Stimulated activated naive CD8-positive, alpha-beta T cell treated with anti-CD3 and anti-CD28 coated beads, Interleukin-15, Interleukin-2, amounts not matched to agents 100 U/mL and 50 U/mL, for 24 hours (primary cell): ENCODE results near the gene UBE2E3.

Source experiments
- ATAC-seq: fragments of 150-1000 bp; cut with Tn5 transposase; one replicate; pipeline ENCODE4 v1.10.0; 2021
- DNase-seq: peaks from one replicate; pipeline ENCODE4 v3.0.0; 2021

The UBE2E3 gene

DNA sequence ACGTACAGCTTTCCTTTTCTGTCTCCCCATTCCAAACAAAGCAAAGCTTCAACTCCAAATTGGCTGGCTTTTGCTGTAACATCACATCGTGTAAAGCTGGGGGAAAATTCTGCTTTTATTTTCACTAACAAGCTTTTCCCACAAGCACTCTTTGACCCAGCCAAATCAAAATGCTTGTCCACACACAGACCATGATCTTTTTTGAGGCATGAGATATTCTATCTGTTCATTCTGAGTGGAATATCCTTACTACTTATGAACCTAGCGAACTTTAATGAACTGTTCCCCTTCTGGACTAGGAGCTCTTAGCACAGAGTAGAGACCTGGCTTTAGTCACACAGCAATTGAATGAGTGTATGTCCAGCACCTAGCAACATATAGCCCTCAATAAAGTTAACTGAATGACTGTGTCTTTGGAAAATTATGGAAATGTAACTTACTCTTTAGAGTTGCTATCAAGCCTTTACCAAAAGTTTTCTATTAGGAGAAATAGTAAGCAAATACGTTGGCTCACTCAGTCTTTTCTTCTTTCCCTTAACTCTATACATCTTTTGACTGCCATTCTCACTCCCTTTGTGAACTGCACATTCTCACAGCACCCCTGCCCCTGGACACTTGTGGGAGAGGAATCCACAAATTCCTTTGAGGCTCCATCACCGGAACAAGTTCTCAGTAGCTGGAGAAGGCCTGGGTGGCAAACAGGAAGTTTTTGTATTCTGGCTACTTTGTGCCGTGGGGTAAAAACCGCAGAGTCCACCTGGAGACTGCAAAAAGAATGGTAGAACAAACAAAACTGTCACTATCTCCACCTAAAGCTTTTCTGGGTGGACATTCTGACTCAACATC lies 1.3 kb upstream of the UBE2E3 start:
- ATAC-seq (no peak), DNase-seq (no peak)

GRCh38 chr2:180979749-180980105 lies 678 bp upstream of the UBE2E3 start:
- ATAC-seq: no peak
- DNase-seq: no peak

GRCh38 chr2:180980943-180981911 lies 822 bp downstream of the UBE2E3 start:
- ATAC-seq (no peak), DNase-seq (peak; percentile 22)

- ATAC-seq (no peak), DNase-seq (peak; percentile 13)
Observed at GRCh38 chr2:180983468-180984242, 3.2 kb downstream of the UBE2E3 start.

- DNase-seq: no peak
- ATAC-seq: no peak
Observed at GRCh38 chr2:180985771-180986395, 5.5 kb downstream of the UBE2E3 start.

DNA sequence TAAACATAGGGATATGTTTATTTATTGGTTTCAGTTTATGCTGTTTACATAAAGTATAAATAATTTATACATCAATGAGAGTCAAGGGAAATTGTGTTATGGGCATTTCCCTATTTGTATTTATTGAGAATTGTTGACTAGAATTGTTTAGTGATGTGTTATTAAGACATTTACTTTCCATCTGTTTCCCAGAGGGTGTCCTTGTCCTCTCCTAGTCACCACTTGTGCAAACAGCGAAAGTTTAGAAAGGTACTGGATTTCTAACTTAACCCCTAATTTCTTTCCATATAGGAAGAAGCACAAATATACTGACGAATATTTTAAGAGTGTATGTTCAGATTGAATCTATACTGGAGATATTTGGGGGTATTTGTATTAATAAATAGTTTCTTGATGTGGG lies 6.7 kb downstream of the UBE2E3 start:
- no peak for ATAC-seq

GRCh38 chr2:180990337-180990736 lies 9.9 kb downstream of the UBE2E3 start:
- ATAC-seq (no peak), DNase-seq (no peak)

More for the DNA sequence above, 6.7 kb downstream of the UBE2E3 start:
- no peak for DNase-seq

DNA sequence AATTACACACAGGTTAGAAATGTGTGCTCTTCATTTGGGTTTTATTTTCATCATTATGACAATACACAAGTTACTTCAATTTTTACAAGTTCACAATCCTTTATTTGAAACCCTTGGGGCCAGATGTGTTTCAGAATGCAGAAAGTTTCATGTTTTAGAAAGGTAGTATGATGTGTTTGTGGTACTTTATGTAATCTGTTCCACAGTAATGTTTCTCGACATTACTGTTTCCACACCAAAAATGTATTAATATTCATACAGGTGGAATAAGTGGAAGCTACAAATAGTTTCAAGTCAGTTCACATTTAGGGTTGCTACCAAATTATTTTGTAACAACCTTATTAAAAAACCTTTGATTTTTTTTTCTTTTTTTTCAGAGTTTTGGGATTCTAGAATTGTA lies 10.4 kb downstream of the UBE2E3 start:
- DNase-seq (no peak), ATAC-seq (no peak)

- ATAC-seq (no peak), DNase-seq (no peak)
Observed at GRCh38 chr2:180991361-180991760, 11.0 kb downstream of the UBE2E3 start.

- ATAC-seq (no peak), DNase-seq (no peak)
Observed at GRCh38 chr2:180991820-180992219, 11.4 kb downstream of the UBE2E3 start.

DNA sequence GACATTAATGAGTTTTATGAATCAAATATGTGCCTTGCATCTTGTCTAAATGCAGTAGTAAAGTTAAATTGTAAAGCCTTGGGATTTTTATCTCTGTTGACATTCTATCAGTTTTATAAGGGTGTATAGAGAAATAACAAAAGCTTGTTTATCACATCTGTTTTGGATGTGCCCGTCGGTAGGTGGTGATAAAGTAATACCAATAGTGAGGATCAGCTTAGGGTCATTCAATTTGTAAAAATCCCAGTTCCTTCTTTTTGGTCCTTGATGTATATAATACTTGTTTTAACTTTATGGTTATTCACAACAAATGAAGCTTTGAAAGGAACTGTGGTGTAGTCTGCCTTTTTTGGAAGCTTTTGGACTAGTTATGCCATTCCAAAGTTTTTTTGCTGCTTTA lies 12.6 kb downstream of the UBE2E3 start:
- no peak for ATAC-seq
- DNase-seq: no peak

- DNase-seq (no peak), ATAC-seq (no peak)
Observed at GRCh38 chr2:180999274-180999964, 19.0 kb downstream of the UBE2E3 start.

- no peak for ATAC-seq
- no peak for DNase-seq
Observed at GRCh38 chr2:181004647-181005325, 24.4 kb downstream of the UBE2E3 start.

GRCh38 chr2:181005326-181005655 lies 24.9 kb downstream of the UBE2E3 start:
- ATAC-seq (no peak), DNase-seq (no peak)

DNA sequence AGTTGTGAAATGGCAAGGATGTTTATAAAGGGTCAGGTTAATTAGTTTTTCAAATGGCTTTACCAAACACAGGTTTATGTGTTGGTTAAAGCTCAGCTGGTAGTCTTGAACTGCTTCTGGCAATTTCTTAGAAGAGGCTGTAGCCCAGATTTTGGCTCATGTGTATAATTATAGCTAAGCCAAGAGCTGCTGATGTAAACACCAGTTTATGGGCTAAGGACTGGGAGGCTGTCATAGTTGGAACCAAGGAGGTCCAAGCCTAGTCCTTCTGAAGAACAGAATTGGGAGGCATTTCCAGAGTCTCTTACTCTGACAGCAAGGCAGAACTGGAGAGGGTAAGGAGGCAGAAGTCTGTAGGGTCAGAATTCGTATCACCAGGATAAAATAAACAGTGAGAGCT lies 25.4 kb downstream of the UBE2E3 start:
- DNase-seq: no peak
- no peak for ATAC-seq

DNA sequence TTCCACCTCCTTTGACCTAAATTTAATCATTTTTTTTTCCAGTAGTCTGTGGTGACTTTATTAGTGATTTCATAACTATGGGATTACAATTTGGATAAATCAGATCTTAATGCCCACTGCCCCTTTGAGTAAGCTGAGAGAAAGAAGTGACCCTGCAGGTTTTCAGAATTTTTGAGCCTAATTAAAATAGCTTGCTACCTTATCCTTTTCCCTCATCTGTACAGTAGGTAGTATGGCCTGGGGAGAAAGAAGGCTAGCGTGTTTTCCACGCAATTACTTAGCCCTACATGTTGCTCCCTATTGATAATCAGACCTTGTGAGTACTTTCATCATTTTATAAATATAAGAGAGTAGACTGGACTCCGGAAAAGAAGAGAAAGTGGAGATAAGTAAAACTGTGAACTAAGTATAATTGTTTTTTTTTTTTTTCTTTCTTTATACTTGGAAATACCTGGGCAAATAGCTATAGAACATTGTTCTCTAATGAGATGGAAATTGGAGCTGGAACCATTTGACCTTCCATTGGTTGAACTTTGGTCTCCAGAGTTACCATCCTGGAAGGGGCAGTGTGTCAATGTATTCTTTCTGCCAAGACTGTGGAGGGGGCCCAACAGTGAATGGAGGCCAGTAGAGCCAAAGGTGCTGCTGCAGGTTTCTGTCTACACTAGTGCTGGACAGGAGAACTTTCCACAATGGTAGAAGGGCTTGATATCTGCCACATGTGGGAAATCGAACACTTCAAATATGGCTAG lies 26.9 kb downstream of the UBE2E3 start:
- ATAC-seq (no peak), DNase-seq (no peak)

DNA sequence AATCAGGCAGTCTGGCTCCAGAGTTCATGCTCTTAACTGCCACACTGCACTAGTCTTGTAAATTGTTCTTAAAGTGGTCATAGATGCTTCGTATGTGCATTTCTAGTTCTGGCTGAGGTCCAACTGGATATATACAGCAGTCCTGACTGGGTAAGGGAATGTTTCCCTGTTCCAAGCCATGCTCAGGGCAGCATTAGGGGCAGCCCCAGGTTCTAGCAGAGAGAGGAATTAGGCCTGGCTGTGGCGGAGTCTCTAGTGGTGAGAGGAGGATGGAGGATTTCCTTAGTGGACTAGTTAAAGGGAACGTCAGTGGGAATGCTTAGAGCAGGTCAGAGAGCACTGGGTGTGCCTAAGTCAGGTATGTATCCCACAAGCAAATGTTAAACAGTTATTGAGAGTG lies 28.0 kb downstream of the UBE2E3 start:
- DNase-seq (no peak), ATAC-seq (peak; percentile 19)

DNA sequence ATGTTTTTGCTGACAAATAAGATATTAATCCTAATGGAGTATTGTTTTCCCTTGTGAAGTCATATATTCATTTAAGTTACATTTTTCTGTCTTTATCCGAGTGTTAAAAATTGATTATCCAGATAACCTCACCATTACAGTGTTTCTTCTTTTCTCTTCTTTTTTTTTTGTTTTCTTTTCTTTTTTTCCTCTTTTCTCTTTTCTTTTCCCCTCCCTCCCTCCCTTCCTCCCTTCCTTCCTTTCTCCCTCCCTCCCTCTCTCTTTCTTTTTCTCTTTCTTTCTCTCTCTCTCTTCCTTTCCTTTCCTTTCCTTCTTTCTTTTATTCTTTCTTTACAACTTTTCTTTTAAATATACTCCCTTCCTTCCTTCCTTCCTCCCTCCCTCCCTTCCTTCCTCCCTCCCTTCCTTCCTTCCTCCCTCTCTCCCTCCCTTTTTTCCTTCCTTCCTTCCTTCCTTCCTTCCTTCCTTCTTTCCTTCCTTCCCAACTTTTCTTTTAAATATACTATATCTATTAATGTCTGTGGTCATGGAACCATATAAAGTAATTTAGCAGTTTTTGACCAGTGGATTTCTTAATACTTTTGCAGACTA lies 40.9 kb downstream of the UBE2E3 start:
- ATAC-seq: no peak
- DNase-seq: no peak

DNA sequence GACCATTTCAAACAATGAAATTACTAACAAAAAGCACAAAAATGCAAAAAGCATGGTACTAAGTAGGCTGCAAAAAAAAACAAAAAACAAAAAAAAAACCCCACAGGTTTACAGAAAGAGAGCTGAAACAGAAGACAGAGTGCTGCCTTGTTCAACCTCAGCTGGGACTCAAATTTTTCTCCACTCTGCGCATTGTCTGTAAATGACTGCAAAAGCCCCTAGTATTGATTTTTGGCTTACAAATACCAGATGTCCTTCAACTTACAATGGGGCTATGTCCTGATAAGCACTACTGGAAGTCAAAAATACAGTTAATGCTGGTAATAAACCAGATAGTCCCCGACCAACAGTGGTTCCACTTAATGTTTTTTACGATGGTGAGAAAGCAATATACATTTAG lies 42.2 kb downstream of the UBE2E3 start:
- no peak for ATAC-seq
- DNase-seq: no peak

- DNase-seq (no peak), ATAC-seq (no peak)
Observed at GRCh38 chr2:181025004-181025403, 44.6 kb downstream of the UBE2E3 start.
